ENCODE data around the gene FAM9A.

Gene FAM9A

GRCh38 chrX:8743126-8743732 lies 58.0 kb downstream of the FAM9A start (continued):
- TF ChIP-seq POU6F1 (CRISPR knock-in tag; IDR thresholded peaks at IDR 0.05; ENCODE audit: borderline replicate concordance, low read depth) (no peak), ARNTL (CRISPR knock-in tag; IDR thresholded peaks at IDR 0.05; ENCODE audit: borderline replicate concordance, low read depth) (no peak), TCF4 (CRISPR knock-in tag; IDR thresholded peaks at IDR 0.05; ENCODE audit: borderline replicate concordance) (no peak), CSDC2 (CRISPR knock-in tag; IDR thresholded peaks at IDR 0.05) (no peak)
- TF ChIP-seq, protein P1, sequence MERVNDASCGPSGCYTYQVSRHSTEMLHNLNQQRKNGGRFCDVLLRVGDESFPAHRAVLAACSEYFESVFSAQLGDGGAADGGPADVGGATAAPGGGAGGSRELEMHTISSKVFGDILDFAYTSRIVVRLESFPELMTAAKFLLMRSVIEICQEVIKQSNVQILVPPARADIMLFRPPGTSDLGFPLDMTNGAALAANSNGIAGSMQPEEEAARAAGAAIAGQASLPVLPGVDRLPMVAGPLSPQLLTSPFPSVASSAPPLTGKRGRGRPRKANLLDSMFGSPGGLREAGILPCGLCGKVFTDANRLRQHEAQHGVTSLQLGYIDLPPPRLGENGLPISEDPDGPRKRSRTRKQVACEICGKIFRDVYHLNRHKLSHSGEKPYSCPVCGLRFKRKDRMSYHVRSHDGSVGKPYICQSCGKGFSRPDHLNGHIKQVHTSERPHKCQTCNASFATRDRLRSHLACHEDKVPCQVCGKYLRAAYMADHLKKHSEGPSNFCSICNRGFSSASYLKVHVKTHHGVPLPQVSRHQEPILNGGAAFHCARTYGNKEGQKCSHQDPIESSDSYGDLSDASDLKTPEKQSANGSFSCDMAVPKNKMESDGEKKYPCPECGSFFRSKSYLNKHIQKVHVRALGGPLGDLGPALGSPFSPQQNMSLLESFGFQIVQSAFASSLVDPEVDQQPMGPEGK (CRISPR knock-in tag; IDR thresholded peaks at IDR 0.05; ENCODE audit: borderline replicate concordance): no peak

GRCh38 chrX:8741981-8742380 lies 59.2 kb downstream of the FAM9A start:
- ATAC-seq: no peak
- no peak for TF ChIP-seq ZFP3 (CRISPR knock-in tag; IDR thresholded peaks at IDR 0.05)
- no peak for TF ChIP-seq ISL1 (CRISPR knock-in tag; IDR thresholded peaks at IDR 0.05)
- no peak for TF ChIP-seq PPARA (CRISPR knock-in tag; IDR thresholded peaks at IDR 0.05; ENCODE audit: borderline replicate concordance)
- TF ChIP-seq ZNF565 (CRISPR knock-in tag; conservative IDR thresholded peaks at IDR 0.05; ENCODE audit: low read depth): no peak
- no peak for TF ChIP-seq ZNF8 (CRISPR knock-in tag; IDR thresholded peaks at IDR 0.05)
- no peak for TF ChIP-seq OSR1 (CRISPR knock-in tag; IDR thresholded peaks at IDR 0.05)
- TF ChIP-seq RARB (CRISPR knock-in tag; IDR thresholded peaks at IDR 0.05): no peak
- no peak for TF ChIP-seq ESRRG (CRISPR knock-in tag; IDR thresholded peaks at IDR 0.05)
- no peak for TF ChIP-seq ZC3H10 (CRISPR knock-in tag; IDR thresholded peaks at IDR 0.05)
- TF ChIP-seq ARNTL (CRISPR knock-in tag; IDR thresholded peaks at IDR 0.05; ENCODE audit: borderline replicate concordance, low read depth): no peak
- TF ChIP-seq, protein P2, sequence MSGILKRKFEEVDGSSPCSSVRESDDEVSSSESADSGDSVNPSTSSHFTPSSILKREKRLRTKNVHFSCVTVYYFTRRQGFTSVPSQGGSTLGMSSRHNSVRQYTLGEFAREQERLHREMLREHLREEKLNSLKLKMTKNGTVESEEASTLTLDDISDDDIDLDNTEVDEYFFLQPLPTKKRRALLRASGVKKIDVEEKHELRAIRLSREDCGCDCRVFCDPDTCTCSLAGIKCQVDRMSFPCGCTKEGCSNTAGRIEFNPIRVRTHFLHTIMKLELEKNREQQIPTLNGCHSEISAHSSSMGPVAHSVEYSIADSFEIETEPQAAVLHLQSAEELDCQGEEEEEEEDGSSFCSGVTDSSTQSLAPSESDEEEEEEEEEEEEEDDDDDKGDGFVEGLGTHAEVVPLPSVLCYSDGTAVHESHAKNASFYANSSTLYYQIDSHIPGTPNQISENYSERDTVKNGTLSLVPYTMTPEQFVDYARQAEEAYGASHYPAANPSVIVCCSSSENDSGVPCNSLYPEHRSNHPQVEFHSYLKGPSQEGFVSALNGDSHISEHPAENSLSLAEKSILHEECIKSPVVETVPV (CRISPR knock-in tag; IDR thresholded peaks at IDR 0.05): no peak
- no peak for TF ChIP-seq TCF4 (CRISPR knock-in tag; IDR thresholded peaks at IDR 0.05; ENCODE audit: borderline replicate concordance)
- no peak for TF ChIP-seq GLIS3 (CRISPR knock-in tag; IDR thresholded peaks at IDR 0.05)
- no peak for TF ChIP-seq ZFP30 (CRISPR knock-in tag; IDR thresholded peaks at IDR 0.05)

Measured in SK-N-SH treated with all-trans-retinoic acid at 6 μM for 48 hours (cell line).